Endothelial cell of umbilical vein (primary cell): ENCODE data around the gene ACSS2. TPM values are rescaled to one million over a fixed set of nuclear protein-coding genes. Genes with fewer than 3 reads are reported as not detected.

ENCODE experiments used
- BruUV-seq: library from RNA; stranded (reverse); fragments of 400-500 nt; replicated peaks from 2 replicates; lab custom pipeline; 2021; lab: Mats Ljungman, UMichigan
- CTCF ChIA-PET: fragments of 300-600, 350-600 bp; sonication (Branson Sonifier 250); formaldehyde crosslinking; loops from one replicate; lab custom pipeline; 2021; ENCODE audit warnings: antibody characterized with exemption, inconsistent platforms; lab: Charles Lee
- POLR2A ChIA-PET: fragments of 300-600, 350-600 bp; sonication (Branson Sonifier 250); formaldehyde crosslinking; loops from one replicate; lab custom pipeline; 2021; ENCODE audit warnings: antibody characterized with exemption, inconsistent platforms; lab: Charles Lee
- DNase-seq: peaks from one replicate; pipeline ENCODE4 v3.0.0-alpha.2; 2011; ENCODE audit warnings: low read depth, low spot score
- FAIRE-seq: peaks from 2 replicates; lab custom pipeline; 2011; peaks lifted over from hg19 to GRCh38; lab: Jason Lieb, UNC
- H2AFZ ChIP-seq: 2 replicates; pipeline ENCODE4 v1.6.0; 2012; ENCODE audit warnings: low read depth, low read length, control low read depth, inconsistent platforms
- H3K27ac ChIP-seq: 2 replicates; pipeline ENCODE4 v1.5.1; 2011; ENCODE audit warnings: low read depth, mild to moderate bottlenecking, control low read depth, low read length, moderate library complexity; ENCODE audit not compliant: insufficient read depth
- H3K27me3 ChIP-seq, 2 experiments: 2 replicates each; pipeline versions ENCODE4 v1.6.0 to v1.6.1; 2011; ENCODE audit warnings: low read length in 2 of 2, mixed read lengths in 1 of 2; ENCODE audit not compliant: control insufficient read depth in 2 of 2, insufficient read depth in 2 of 2
- H3K36me3 ChIP-seq, 2 experiments: 2 replicates in 1 of 2; 3 replicates in 1 of 2; pipeline ENCODE4 v1.5.1; 2011; ENCODE audit warnings: low read length in 2 of 2, mild to moderate bottlenecking in 1 of 2, moderate library complexity in 1 of 2; ENCODE audit not compliant: control insufficient read depth in 2 of 2, insufficient read depth in 2 of 2; ENCODE audit errors: extremely low read depth in 1 of 2
- H3K4me1 ChIP-seq: 3 replicates; pipeline ENCODE4 v1.5.1; 2011; ENCODE audit warnings: mild to moderate bottlenecking, low read length; ENCODE audit not compliant: control insufficient read depth, insufficient read depth; ENCODE audit errors: extremely low read depth
- H3K4me2 ChIP-seq: 2 replicates; pipeline ENCODE4 v1.6.1; 2011; ENCODE audit warnings: low read length, control low read depth, mixed read lengths; ENCODE audit not compliant: insufficient read depth
- H3K4me3 ChIP-seq, 3 experiments: fragments of 200-600 bp in 1 of 3; sonication (generic), shearing (Covaris generic) in 1 of 3; replicated peaks in 1 of 3; 2 replicates each; pipeline ENCODE4 v1.5.1; 2011 to 2016; ENCODE audit warnings: control low read depth in 3 of 3, low read length in 3 of 3, mild to moderate bottlenecking in 2 of 3, inconsistent platforms in 1 of 3, low read depth in 1 of 3, moderate library complexity in 1 of 3; ENCODE audit not compliant: insufficient read depth in 1 of 3
- H3K79me2 ChIP-seq: 2 replicates; pipeline ENCODE4 v1.6.0; 2012; ENCODE audit warnings: low read length, inconsistent platforms; ENCODE audit not compliant: control insufficient read depth, insufficient read depth
- H3K9ac ChIP-seq: replicated peaks from 2 replicates; pipeline ENCODE3; 2011; ENCODE audit warnings: low read length, control low read depth; ENCODE audit not compliant: insufficient read depth; ENCODE audit errors: extremely low read depth
- H3K9me1 ChIP-seq: replicated peaks from 3 replicates; pipeline ENCODE4 v1.6.0; 2011; ENCODE audit warnings: mild to moderate bottlenecking, low read length; ENCODE audit not compliant: control insufficient read depth, insufficient read depth; ENCODE audit errors: extremely low read depth
- H3K9me3 ChIP-seq: replicated peaks from 2 replicates; pipeline ENCODE4 v1.5.1; 2012; ENCODE audit warnings: low read length, inconsistent platforms; ENCODE audit not compliant: control insufficient read depth, insufficient read depth
- H4K20me1 ChIP-seq: replicated peaks from 2 replicates; pipeline ENCODE3; 2011; ENCODE audit warnings: mild to moderate bottlenecking, low read length; ENCODE audit not compliant: control insufficient read depth, insufficient read depth; ENCODE audit errors: extremely low read depth
- EZH2 ChIP-seq: IDR thresholded peaks from 2 replicates; pipeline ENCODE4 v1.6.1; 2012; ENCODE audit warnings: borderline replicate concordance, low read depth, mild to moderate bottlenecking, moderate library complexity, low read length, inconsistent platforms; ENCODE audit not compliant: severe bottlenecking
- FOS ChIP-seq: IDR thresholded peaks from 2 replicates; pipeline ENCODE4 v1.6.1; 2011; ENCODE audit warnings: mild to moderate bottlenecking, low read length, moderate library complexity, borderline replicate concordance; ENCODE audit not compliant: insufficient read depth
- GATA2 ChIP-seq: IDR thresholded peaks from 2 replicates; pipeline ENCODE4 v1.7.0; 2011; ENCODE audit warnings: low read depth, mild to moderate bottlenecking, moderate library complexity, mixed read lengths, low read length; ENCODE audit not compliant: insufficient read length, insufficient read depth
- JUN ChIP-seq: IDR thresholded peaks from 2 replicates; pipeline ENCODE4 v1.6.1; 2011; ENCODE audit warnings: borderline replicate concordance, low read depth; ENCODE audit not compliant: insufficient read length, insufficient read depth
- MYC ChIP-seq: IDR thresholded peaks from one replicate; pipeline ENCODE4 v1.6.1; 2011; ENCODE audit warnings: mild to moderate bottlenecking, low read depth, low read length
- POLR2A ChIP-seq: IDR thresholded peaks from 2 replicates; pipeline ENCODE4 v1.6.1; 2012; ENCODE audit warnings: low read depth, mild to moderate bottlenecking, control low read depth, low read length
- POLR2AphosphoS5 ChIP-seq: IDR thresholded peaks from 2 replicates; pipeline ENCODE4 v1.6.1; 2012; ENCODE audit warnings: low read depth, mild to moderate bottlenecking, control low read depth, low read length, moderate library complexity; ENCODE audit not compliant: insufficient read depth
- dilution Hi-C: fragments of 300-500 bp; cut with MboI; formaldehyde crosslinking; loops from one replicate; pipeline ENCODE4 v1.15.0; 2019; ENCODE audit warnings: low sequenced_read_pairs; ENCODE audit not compliant: extremely low pct_ligation_motif_present
- intact Hi-C: fragments of 100-400 bp; cut with micrococcal nuclease; formaldehyde crosslinking; loops from one replicate; pipeline ENCODE4 v1.10.0; 2022
- polyA plus RNA-seq, 4 experiments: library from polyadenylated mRNA; depleted of rRNA in 3 of 4; stranded (reverse) in 3 of 4; unstranded in 1 of 4; fragments of >200 nt; gene quantifications; 2 replicates each; pipeline versions ENCODE4 v1.2.1 to v1.2.3, GENCODE V29; 2011 to 2012; ENCODE audit warnings: missing spikeins in 1 of 4
- total RNA-seq: library from RNA; stranded (reverse); gene quantifications from 2 replicates; pipeline ENCODE4 v1.2.3, GENCODE V29; 2021
- TF ChIP-seq, protein P1 (sequence below): IDR thresholded peaks from 2 replicates; pipeline ENCODE4 v1.6.1; 2011; ENCODE audit not compliant: insufficient read depth, insufficient read length
- TF ChIP-seq, protein P2 (sequence below), 2 donors: IDR thresholded peaks; 1 replicate in 1 of 2; 2 replicates in 1 of 2; pipeline ENCODE4 v1.5.1; 2011; ENCODE audit warnings: low read length in 2 of 2, mild to moderate bottlenecking in 2 of 2, moderate library complexity in 2 of 2, control low read depth in 1 of 2, inconsistent platforms in 1 of 2, low read depth in 1 of 2; ENCODE audit not compliant: insufficient read depth in 1 of 2; ENCODE audit errors: extremely low read depth in 1 of 2

ACSS2 gene
- total and polyA plus RNA-seq, 2 donors (not counting 3 experiments of a cell fraction or from before 2014, with no cell fraction given) = 40.7 to 42.3 TPM

DNA sequence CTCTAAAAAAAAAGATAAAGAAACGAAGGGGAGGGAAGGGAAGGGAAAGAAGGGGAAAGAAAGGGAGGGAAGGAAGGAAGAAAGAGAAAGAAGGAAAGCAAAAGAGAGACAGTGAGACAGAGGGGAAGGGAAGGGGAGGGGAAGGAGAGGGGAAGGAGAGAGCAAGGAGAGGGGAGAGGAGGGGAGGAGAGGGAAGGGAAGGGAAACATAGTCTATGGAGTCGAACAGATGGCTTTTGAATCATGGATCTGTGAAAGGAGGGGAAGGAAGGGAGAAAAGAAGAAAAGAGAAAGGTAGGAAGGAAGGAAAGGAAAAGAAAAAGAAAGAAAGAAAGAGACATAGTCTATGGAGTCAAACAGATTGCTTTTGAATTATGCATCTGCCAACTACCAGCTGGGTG is 34.3 kb upstream of the ACSS2 start:
- TF ChIP-seq, protein P1, sequence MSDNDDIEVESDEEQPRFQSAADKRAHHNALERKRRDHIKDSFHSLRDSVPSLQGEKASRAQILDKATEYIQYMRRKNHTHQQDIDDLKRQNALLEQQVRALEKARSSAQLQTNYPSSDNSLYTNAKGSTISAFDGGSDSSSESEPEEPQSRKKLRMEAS = no peak
- TF ChIP-seq POLR2AphosphoS5 (no peak), POLR2A (no peak), JUN (no peak), GATA2 (no peak), MYC (no peak), FOS (no peak), EZH2 (no peak)
- TF ChIP-seq, protein P2, sequence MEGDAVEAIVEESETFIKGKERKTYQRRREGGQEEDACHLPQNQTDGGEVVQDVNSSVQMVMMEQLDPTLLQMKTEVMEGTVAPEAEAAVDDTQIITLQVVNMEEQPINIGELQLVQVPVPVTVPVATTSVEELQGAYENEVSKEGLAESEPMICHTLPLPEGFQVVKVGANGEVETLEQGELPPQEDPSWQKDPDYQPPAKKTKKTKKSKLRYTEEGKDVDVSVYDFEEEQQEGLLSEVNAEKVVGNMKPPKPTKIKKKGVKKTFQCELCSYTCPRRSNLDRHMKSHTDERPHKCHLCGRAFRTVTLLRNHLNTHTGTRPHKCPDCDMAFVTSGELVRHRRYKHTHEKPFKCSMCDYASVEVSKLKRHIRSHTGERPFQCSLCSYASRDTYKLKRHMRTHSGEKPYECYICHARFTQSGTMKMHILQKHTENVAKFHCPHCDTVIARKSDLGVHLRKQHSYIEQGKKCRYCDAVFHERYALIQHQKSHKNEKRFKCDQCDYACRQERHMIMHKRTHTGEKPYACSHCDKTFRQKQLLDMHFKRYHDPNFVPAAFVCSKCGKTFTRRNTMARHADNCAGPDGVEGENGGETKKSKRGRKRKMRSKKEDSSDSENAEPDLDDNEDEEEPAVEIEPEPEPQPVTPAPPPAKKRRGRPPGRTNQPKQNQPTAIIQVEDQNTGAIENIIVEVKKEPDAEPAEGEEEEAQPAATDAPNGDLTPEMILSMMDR (IDR thresholded peaks at IDR 0.05; ENCODE audit: extremely low read depth in 1 of 2, insufficient read depth in 1 of 2, low read depth in 1 of 2, low read length in 2 of 2) = no peak
- H3K4me2 ChIP-seq = no peak overlapping the region
- dilution Hi-C loops = loop anchor here (25.0 kb wide), 1 partner anchor 420 kb away; no protein-coding TSS in a partner anchor
- no peak overlapping the region for H3K4me3 ChIP-seq
- ChIA-PET CTCF (no interaction called here), POLR2A (no interaction called here)
- DNase-seq = no peak
- FAIRE-seq = no peak
- H3K27me3 ChIP-seq = peaks cover 8 to 13% of the 10 kb centered on the region in 2 experiments
- no peaks in the 10 kb centered on the region for H3K4me1 ChIP-seq
- no peak overlapping the region for H3K27ac ChIP-seq
- H4K20me1 ChIP-seq = no peaks in the 10 kb centered on the region
- no peaks in the 10 kb centered on the region for H3K9me1 ChIP-seq
- intact Hi-C loops = no loop called here
- no peak overlapping the region for H2AFZ ChIP-seq
- H3K79me2 ChIP-seq = no peaks in the 10 kb centered on the region
- no peaks in the 10 kb centered on the region for H3K9me3 ChIP-seq
- no peaks in the 10 kb centered on the region for H3K36me3 ChIP-seq
- no TSS peak for BruUV-seq
- H3K9ac ChIP-seq = no peak overlapping the region
